Stimulated activated CD8-positive, alpha-beta memory T cell treated with anti-CD3 and anti-CD28 coated beads, Interleukin-12 subunit alpha, Interleukin-12 subunit beta, amount 100 ng/mL, for 4 hours (primary cell): ENCODE measurements around the gene ROMO1.
"Not testable (repeated sequence)": the region's sequence is repeated elsewhere in the genome, so short reads cannot be mapped to it uniquely, and the experiment has no call there.

Source experiments
- DNase-seq: peaks from one replicate; pipeline ENCODE4 v3.0.0-alpha.2; 2020; ENCODE audit warnings: low read depth

ROMO1 gene

DNA sequence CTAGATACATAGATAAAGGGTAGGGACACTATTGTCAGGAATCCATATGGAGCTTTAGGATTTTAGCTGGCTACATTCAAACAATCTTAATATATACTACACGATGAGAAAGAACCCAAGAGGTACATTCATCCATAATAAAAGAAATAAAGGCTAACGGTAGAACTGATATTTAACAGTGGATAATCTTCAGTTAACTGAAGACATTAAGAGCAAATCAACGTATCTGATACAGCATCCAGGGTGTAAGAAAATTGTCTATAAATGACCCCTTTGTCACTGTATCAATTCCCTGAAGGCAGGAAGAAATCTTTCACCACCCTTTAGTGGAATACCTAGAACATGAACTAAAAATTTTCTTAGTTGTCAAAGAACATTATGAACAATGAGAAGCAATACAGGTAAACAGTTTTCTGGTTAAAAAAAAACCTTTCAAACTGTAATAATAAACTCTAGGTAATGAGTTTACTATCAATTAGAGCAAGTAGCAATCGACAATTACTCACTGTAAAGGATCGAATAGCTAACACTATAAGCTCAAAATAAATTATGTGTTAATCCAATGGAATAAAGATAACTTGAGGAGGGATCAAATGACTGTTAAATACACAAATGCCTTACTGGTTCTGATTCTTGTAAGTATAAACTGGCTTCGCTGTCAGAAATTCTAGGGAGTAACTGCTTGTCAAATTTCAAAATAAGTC lies 11.8 kb downstream of the ROMO1 start:
- DNase-seq: no peak

DNA sequence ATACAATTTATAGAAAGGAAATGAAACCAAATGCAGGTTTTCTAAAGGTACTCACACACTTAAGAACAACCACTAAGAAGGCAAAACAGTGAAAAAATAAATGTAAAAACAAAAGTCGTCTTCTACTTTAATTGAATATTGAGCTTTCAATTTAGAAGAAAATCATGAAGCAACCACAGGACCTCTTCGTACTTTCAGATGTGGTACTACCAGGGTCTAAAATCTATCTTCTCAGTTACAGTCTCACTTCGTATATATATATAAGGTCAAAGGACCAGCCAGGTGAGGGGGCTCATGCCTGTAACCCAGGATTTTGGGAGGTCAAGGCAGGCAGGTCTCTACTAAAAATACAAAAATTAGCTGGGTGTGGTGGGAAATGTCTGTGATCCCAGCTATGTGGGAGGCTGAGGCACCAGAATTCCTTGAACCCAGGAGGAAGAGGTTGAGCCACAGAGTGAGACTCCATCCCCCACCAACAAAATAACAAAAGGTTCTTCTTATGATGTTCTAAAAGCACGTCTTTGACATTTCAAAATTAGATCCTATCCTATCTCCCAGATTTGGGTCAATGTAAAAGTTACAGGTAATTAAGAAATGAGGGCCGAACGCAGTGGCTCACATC lies 12.5 kb downstream of the ROMO1 start:
- DNase-seq: no peak

DNA sequence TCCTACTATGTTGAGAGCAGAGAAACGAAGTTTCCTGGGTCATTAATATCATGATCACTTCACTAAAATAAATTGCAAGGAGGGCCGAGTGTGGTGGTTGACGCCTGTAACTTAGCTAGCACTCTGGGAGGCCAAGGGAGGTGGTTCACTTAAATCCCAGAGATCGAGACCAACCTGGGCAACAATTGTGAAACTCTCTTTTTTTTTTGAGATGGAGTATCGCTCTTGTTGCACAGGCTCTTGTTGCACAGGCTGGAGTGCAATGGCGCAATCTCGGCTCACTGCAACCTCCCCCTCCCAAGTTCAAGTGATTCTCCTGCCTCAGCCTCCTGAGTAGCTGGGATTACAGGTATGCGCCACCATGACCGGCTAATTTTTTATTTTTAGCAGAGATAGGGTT lies 13.9 kb downstream of the ROMO1 start:
- DNase-seq: not testable (repeated sequence)

DNA sequence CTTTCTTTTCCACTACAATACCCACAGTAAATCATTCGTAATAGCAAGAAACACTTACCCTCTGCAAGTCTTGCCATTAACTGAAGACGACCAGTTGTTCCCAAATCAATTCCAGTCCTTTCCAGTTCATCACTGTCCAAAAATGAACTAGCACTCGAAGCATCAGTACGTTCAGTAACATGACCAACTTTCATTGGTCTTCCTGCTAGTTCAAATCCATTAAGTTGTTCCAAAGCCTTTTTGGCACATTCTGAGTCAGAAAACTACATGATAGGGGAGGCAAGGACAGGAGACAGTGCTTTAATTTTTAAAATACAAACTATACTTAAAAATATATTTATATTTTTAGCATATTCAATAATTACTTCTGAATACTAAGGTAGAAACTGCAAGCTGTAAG lies 14.9 kb downstream of the ROMO1 start:
- DNase-seq: no peak

DNA sequence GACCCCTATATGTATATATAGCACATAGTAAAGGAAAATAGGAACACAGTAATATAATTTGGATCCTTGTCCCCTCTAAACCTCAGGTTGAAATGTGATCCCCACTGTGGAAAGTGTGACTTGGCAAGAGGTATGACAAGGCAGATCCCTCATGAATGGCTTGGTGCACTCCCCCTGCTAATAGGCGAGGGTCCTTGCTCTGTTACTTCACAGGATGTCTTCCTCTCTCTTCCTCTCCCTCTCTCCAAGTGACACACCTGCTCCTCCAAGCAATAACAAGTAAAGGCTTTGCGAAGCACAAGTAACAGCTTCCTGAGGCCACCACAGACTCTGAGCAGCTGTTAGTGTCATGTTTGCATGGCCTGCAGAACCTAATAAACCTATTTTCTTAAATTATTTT lies 16.4 kb downstream of the ROMO1 start:
- no peak for DNase-seq

DNA sequence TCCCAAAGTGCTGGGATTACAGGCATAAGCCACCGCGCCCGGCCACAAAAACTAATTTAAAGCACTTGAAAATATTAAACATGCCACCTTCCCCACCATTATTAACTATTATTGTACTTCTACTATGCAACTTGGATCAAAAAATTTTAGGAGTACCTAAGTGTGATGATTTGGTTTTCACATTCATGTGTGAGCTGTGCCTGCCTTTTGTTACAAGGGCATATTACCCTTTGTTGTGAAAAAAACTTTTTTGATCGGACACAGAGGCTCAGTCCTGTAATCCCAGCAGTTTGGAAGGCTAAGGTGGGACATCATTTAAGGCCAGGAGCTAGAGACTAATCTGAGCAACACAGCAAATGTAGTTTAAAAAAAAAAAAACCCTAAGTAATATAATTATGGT lies 17.1 kb downstream of the ROMO1 start:
- DNase-seq: no peak

DNA sequence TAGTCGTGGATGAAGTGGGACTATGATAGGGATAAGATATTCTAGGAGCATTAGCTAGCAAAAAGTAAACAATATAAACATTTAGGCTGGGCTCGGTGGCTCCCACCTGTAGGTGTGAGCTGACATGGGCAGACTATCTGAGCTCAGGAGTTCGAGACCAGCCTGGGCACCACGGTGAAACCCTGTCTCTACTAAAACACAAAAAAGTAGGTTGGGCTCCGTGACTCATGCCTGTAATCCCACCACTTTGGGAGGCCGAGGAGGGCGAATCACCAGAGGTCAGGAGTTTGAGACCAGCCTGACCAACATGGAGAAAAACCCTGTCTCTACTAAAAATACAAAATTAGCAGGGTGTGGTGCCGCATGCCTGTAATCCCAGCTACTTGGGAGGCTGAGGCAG lies 19.1 kb downstream of the ROMO1 start:
- not testable (repeated sequence) for DNase-seq

DNA sequence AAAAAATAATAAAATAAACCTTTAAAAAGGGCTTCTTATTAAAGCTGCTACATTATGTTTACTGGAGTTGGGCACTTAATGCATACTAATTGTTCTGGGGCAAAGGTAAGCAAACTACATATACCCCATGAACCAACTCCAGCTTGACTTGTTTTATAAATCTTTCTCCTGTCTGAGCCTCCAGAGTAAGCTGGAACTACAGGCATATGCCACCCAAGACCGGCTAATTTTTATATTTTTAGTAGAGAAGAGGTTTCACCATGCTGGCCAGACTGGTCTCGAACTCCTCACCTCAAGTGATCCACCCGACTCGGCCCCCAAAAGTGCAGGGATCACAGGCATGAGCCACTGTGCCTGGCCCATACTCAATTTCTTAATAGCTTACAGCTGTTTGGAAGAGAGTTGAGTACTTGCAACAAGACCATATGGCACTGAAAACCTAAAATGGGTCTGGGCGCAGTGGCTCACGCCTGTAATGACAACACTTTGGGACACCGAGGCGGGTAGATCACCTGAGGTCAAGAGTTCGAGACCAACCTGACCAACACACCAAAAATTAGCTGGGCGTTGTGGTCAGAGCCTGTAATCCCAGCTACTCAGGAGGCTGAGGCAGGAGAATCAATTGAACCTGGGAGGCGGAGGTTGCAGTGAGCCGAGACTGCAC lies 19.9 kb downstream of the ROMO1 start:
- DNase-seq: no peak

DNA sequence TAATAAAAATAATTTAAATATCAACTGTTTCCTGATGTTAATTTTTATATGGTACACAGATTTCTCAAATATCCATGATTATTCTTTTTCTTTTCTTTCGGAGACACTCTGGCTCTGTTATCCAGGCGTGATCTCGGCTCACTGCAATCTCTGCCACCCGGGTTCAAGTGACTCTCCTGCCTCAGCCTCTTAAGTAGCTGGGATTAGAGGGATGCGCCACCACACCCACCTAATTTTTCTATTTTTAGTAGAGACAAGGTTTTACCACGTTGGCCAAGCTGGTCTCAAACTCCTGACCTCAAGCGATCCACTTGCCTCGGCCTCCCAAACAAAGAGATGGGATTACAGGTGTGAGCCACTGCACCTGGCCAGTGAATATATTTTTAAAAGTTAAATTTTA lies 20.5 kb downstream of the ROMO1 start:
- no peak for DNase-seq

DNA sequence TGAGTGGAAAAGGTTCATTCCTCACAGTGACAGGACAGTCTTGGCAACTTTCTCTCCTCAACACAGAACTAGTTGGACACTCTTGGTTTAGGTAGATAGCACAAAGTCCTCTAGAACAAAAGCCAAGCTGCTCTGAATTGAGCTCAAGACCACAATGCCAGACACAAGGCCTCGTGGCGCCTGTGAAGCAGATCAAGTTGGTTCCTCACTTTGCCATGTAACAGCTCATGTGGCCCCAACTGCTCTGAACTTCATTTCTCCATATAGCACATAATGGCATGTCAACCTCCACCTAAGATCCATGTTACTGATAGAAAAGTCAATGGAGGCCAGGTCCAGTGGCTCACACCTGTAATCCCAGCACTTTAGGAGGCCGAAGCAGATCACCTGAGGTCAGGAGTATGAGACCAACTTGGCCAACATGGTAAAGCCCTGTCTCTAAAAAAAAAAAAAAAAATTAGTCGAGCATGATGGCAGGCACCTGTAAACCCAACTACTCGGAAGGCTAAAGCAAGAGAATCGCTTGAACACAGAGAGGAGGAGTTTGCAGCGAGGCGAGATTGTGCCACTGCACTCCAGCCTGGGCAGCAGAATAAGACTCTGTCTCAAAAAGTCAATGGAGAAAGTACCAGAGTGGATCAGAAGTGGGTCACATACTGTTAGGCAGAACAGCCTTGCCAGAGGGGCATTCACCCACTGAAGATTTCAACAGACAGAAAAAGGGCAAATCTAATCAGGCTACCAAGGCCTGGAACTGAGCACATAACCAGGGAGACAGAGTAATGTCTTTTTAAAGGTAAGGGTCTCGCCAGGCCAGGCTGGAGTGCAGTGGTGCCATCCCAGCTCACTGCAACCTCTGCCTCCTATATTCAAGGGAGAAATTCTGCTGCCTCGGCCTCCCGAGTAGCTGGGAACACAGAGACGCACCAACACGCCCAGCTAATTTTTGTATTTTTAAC lies 21.2 kb downstream of the ROMO1 start:
- no peak for DNase-seq

DNA sequence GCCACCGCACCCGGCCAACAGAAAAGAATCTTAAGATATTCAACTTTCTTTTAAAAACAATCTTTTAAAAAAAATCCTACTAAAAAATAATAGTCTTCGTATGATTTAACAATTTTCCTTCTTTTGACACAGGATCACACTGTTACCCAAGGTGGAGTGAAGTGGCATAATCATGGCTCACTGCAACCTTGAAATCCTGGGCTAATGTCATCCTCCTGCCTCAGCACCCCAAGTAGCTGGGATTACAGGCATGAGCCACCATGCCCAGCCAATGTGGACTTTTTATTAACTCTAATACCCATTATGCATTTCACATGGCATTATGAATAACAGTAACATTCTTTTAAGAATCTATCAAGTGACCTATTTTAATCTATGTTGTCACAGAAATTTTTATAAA lies 22.0 kb downstream of the ROMO1 start:
- DNase-seq: no peak

DNA sequence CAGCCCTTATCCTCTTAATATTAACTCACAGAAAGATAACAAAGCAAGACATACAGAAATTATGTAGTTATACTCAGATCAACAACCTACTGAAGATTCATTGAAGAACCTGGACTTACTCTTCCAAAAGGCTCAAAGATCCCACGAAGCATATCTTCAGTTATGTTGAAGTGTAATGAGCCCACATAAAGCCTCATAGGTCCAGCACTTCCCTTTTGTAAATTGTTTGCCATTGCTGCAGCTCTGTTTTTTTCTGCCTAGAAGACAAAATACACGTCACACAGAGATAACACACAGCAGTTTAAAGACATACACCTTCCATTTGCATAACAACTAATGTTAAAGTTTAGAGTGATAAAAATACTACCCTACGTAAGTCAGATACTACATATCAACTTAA lies 22.4 kb downstream of the ROMO1 start:
- no peak for DNase-seq

DNA sequence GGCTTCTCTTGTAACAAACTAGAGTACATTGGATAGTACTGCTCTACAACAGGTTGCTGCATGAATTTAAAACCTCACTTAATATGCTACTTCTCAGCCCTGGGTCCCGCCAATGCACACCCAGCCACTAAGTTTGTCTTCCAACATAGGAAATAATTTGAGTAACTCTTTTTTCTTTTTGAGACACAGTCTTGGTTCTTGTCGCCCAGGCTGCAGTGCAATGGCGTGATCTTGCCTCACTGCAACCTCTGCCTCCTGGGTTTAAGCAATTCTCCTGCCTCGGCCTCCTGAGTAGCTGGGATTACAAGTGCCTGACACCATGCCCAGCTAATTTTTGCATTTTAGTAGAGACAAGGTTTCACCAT lies 24.1 kb downstream of the ROMO1 start:
- DNase-seq: not testable (repeated sequence)

DNA sequence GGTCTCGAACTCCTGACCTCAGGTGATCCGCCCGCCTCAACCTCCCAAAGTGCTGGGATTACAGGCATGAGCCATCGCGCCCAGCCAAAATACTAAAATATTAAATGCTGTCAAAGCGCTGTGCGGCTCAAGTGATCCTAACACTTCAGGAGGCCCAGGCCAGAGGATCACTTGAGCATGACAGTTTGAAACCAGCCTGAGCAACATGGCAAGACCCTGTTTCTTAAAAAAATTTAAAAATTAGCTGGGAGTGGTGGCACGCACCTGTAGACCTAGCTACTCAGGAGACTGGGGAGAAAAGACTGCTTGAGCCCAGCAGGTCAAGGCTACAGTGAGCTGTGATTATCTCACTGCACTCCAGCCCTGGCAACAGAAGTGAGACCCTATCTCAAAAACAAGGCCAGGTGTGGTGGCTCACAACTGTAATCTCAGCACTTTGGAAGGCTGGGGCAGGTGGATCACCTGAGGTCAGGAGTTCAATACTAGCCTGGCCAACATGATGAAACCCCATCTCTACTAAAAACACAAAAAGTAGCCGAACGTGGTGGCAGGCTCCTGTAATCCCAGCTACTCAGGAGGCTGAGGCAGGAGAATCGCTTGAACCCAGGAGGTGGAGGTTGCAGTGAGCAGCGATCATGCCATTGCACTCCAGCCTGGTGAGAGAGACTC lies 24.6 kb downstream of the ROMO1 start:
- not testable (repeated sequence) for DNase-seq

DNA sequence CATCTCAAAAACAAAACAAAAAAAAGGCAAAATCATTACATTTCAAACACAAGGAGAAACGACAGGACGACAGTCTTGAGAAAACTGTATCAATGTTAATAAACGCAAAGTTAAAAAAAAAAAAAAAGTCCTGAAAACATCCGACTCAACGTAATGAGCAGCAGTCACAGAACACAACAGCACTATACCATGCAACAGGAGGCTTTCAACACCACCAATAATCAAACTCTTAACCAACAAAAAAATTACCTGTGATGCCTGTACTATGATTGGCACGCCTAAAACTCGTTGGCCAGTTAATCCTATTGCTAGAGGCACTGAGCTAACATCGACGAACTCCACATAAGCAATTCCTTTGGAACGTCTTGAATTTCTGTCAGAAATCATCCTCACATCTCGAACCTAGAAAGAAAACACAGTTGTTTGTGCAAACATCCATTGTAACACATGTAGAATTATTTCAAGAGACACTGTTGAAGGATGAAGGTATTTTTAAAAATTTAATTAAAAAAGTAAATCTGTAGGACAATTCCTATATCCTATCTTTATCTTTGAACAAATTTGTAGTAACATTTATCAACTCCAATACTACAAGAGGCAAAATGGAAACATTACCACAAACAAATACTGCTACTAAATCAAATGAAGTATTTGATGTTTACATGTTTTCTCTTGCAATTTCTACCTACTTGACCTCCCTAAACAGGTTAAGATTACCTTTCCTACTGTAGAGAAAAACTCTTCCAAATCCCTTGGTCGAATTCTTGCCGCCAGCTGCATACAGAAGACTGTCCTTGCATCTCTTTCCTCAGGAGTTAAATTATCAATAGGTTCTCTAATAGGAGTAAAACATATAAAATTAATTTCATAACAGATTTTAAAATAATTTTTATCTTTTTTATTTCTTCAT lies 25.4 kb downstream of the ROMO1 start:
- DNase-seq: no peak

DNA sequence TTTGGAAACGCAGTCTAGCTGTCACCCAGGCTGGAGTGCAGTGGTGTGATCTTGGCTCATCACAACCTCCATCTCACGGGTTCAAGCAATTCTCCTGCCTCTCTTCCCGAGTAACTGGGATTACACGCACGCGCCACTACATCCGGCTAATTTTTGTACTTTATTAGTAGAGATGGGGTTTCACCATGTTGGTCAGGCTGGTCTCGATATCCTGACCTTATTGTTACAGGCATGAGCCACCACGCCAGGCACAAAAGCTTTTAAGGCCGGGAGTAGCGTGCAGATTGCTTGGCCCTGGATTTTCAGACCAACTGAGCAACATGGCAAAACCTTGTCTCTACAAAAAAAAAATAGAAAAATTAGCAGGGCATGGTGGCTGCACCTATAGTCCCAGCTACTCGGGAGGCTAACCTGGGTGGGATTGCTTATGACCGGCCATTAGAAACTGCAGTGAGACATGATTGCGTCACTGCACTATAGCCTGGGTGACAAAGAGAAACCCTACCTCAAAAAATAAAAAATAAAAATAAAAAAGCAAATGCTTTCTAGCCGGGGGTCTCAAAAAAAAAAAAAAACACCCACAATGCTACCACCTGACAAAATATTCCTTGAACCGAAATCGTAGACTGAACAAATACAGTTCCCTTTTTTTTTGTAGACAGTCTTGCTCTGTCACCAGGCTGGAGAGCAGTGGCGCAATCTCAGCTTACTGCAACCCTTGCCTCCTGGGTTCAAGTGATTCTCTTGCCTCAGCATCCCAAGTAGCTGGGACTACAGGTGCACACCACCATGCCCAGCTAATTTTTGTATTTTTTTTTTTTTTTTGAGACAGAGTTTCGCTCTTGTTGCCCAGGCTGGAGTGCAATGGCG lies 27.9 kb downstream of the ROMO1 start:
- DNase-seq: no peak

DNA sequence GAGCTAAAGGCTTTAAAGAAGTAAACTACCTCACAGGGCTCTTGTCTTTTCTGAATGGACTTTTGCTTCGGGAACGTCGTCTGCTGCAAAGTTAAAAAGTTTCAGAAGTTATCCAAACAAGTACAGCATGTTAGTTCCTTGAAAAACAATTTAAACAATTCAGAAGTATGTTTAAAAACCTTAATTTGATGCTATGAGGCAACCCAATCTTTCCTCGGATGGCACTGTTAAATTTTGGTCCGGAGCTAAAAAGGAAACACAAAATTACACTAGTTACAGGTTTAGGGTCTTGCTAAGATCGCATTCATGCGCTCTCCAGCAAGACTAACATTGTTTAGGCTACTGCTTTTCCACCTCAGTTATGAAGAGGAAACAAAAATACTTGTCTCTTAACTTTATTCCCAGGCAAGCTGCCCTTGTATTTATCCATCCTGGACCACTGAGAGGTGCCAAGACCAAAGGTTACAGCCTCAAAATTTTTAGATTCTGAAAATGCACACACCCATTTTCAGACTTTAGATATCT lies 30.1 kb downstream of the ROMO1 start:
- DNase-seq: no peak

DNA sequence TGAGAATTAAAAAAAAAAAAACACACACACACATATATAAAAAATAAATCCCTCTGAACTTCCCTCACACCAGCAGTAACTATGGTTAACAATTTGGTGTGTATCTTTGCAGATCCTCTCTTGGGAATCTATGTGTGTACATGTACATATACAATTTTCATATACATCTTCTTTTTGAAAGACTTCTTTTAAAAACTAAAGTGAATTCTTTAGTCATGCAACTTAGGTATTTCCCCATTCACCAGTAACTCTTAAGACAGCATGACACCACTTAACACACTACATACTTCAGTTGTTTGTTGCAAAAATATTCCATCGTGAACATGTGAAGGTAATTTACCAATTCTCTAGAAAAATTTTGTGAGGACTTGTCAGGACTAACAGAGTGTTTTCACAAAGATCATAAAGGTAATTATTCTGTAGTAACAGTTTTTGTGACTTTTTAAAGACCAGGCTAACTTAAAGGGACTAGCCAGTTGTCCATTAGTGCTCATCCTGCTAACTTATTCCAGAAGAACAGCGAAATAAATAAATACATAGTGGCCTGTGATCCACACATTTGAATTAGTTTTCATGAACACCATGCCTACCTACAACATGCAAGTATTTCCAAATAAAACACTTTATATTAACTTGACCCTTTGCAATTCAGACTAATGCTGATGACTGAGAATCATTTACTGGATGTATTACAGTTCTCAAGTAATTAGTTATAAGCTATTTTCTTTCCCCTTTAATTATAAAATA lies 30.8 kb downstream of the ROMO1 start:
- DNase-seq: no peak
